SW 1271 (cell line): ENCODE data around the gene B4GALT1.
"Not testable (repeated sequence)": the region's sequence is repeated elsewhere in the genome, so short reads cannot be mapped to it uniquely, and the experiment has no call there.

Experiments used
- DNase-seq, 2 experiments: peaks; one replicate each; lab custom pipeline; 2025; lab: John Stamatoyannopoulos, UW

Gene B4GALT1

GRCh38 chr9:33184963-33185362 is 17.8 kb upstream of the B4GALT1 start:
- no peak for DNase-seq

- DNase-seq = no peak
These were observed 15.4 kb upstream of the B4GALT1 start for GRCh38 chr9:33182519-33182918.

DNA sequence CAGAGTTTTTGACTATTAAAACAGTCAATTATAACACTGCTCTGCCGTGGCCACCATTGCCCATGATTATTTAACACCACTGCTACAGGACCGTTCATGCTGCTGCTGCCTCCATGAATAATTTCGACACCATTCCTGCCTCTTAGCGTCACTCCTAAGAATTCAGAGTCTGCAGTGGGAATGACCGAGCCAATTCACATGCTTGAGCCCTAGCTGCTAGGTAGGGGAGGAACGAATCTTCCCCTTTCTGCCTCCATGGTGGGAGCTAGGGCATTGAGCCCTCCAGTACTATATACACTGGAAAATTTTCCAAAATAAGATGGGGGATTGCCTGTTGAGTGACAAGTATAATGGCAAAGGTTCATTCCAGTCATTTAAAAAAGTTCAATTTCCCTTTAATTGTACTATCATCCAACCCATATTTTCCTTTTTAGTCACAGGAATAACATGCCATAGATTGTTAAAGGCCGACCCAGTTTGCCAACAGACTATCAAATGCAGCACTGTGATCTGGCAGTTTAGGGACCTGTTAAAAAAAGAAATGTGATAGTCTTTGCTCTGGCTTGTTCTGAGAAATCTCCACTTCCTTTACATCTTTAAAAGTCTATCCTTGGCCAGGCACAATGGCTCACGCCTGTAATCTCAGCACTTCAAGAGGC is 13.5 kb upstream of the B4GALT1 start:
- no peak for DNase-seq

DNA sequence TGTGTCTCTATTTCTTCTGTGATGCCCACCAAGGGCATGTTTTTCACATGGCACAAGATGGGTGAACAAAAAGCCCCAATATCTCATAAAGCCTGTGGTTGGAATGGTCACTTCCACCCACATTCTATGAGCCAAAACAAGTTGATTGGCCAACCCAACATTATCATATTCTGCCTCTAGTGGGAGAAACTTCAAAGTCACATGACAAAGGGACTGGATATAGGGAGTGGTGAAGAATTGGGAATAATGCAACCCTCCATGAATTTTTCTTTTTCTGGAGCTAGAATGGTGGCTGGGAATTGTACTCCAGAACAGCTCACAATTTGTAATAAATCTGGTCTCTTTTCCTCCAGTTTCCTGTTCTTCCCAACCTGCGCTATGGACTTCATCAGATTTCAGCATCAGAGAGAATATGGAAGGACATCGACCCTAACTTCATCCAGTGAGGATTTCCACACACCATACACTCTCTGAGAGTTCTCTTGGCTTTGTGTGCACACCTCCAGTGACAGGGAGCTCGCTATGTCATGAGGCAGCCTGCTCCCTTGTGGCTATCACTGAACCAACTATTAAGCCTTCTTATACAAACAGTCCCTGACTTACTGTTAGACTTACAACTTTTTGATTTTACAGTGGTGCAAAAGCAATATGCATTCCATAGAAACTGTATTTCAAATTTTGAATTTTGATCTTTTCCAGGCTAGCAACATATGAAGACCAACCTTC is 12.0 kb upstream of the B4GALT1 start:
- DNase-seq = no peak

GRCh38 chr9:33177639-33178038 is 10.5 kb upstream of the B4GALT1 start:
- DNase-seq = no peak

GRCh38 chr9:33177086-33177485 is 9.9 kb upstream of the B4GALT1 start:
- DNase-seq = no peak

GRCh38 chr9:33175649-33176325 is 8.7 kb upstream of the B4GALT1 start:
- no peak for DNase-seq

GRCh38 chr9:33172256-33173238 is 5.4 kb upstream of the B4GALT1 start:
- DNase-seq = no peak

GRCh38 chr9:33170464-33171415 is 3.6 kb upstream of the B4GALT1 start:
- DNase-seq = peak in 1 of 2 experiments; percentile 7

GRCh38 chr9:33168941-33169544 is 1.9 kb upstream of the B4GALT1 start:
- DNase-seq = no peak

GRCh38 chr9:33167972-33168461 is 881 bp upstream of the B4GALT1 start:
- DNase-seq = no peak

DNA sequence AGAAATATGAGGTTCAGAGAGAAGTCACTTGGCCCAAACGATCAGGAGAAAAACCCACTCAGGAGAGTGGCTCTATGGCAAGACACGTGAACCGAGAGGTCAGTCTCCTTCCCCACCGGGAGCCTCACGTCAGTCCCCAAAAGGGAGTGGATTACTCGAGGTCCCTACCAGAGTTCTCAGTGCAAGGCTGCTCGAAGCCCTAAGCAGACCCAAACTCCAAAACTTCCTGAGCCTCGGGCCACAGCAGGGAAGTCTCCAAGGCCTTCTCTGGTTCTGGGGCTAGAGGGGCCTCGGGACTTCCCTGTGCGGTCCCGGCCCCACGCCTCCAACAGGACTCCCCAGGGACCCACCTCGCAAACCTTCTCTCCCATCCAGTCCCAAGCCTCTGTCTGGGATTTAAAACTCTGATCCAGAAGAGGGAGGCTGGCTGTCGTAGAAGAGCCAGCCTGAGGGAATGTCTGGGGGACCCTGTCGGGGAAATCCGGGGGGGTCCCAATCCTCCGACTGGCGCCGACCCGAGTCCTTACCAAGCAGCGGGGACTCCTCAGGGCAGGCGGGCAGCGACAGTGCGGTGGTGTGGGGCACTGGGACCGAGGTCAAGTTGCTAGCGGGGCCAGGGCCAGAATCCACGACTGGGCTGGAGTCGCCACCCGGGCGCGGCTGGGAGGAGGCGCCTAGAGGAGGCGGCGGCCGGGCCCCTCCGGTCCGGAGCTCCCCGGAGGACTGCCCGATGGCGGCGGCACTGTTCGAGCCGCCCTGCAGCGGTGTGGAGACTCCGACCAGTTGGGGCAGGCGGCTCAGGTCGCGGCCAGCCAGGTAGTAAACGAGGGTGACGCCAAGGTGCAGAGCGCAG is 679 bp downstream of the B4GALT1 start:
- DNase-seq = no peak

DNA sequence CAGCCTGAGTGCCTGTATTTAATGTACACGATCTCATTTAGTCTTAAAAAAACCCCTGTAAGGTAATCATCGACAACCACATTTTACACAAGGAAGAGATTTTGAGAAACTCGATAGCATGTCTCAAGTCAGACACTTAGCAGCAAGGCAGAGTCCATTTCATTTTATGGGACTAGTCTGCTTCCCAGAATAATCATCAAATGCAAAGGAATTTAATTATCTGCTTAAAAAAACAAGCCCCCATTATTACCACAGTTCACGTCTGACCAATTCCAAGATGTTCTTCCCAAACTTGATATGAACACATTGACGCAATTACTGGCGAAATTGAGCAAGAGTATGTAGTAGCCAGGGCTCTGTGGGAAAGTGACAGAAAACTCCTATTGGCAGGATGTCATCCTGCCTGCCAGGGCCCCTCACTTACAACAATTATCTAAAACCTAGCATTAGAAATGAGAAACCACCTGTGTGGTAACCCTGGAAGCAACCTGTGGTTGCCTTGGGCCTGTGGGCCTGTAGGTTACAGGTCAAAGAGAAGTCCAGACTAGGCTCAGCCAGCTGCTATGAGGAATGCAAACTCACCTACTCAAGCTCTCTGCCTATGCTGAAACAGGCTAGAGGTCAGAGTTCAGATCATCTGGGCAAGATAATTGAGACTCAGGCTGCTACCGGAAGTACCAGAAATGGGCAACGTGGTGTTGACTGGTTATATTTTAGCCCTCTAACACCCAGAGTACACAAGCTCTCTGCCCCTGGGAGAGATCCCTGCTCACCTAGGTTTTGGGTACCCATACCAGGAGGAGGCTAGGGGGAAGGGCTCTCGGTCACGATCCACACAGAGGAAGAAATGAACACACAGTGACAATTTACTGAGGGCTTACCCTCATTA is 1.6 kb downstream of the B4GALT1 start:
- DNase-seq = peak; percentile 13 to 41

- DNase-seq = not testable (repeated sequence)
These were observed 2.2 kb downstream of the B4GALT1 start for GRCh38 chr9:33164921-33165262.

- DNase-seq = no peak
These were observed 2.9 kb downstream of the B4GALT1 start for GRCh38 chr9:33164138-33164809.

DNA sequence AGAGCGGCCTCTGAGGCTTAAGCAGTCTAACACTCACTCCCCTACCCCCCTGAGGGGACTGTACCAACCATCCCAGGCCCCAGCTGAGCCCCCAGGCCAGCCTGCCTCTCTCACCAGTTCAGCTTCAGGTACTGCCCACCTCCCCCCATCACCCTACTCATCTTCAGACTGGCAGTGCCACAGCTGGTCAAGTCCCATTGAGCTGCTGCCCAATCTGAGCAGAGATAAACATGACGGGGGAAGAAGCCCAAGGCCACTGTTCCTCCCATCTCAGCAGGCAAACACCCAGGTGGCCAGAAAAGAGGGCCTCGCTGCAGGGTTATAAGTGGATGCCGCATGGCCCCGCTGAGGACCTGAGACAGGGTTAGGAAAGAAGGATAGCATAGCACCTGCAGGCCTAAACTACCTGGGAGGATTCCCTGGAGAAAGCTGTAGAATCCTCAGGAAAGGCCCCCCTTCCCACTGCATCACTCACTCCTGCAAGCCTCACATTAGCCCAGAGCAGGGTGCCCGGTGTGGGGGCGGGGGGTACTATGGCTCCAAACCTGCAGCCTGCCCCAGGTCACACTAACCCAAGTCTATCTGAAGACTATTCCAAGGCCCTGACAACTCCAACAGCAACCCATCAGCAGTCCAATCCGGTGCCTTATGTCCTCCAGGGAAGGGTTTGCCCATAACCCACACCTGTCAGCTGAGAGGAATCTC is 3.6 kb downstream of the B4GALT1 start:
- DNase-seq = no peak

DNA sequence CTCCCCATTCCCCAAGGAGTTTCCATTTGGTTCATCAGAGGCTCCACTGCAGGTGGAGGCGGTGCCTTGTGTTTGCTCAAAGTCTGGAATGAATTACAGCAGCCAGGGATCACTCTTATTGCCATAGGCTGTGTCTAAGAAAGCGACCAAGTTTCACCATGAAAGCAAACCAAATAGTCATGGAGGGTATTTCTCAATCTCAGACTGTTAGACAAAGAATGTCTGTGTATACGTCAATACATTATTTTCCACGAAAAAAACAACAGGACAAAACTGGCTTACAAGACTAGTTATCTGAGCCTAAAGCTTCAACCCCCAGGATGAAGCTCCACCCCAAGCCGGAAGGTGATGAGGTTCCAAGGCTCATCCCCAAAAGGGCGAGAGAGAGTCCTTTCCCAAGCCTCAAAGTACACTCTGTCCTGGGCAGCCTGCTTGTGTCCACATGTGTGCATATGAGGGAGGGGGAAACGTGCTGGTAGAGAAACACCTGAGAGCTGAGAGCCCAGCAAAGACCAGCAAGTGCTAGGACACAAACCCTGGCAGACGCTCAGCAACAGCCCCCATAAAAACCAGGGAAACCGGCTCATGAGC is 4.3 kb downstream of the B4GALT1 start:
- DNase-seq = no peak
